ENCODE data around the gene SCUBE1.
"Not testable (repeated sequence)": the region's sequence is repeated elsewhere in the genome, so short reads cannot be mapped to it uniquely, and the experiment has no call there.

Gene SCUBE1

GRCh38 chr22:43360576-43360975 lies 17.4 kb upstream of the SCUBE1 start:
- FAIRE-seq (no peak), DNase-seq (ENCODE audit: insufficient read length, low spot score) (no peak)

GRCh38 chr22:43356881-43357280 lies 13.7 kb upstream of the SCUBE1 start:
- DNase-seq (ENCODE audit: insufficient read length, low spot score), result no peak
- no peak for FAIRE-seq

GRCh38 chr22:43355688-43356087 lies 12.5 kb upstream of the SCUBE1 start:
- DNase-seq (ENCODE audit: insufficient read length, low spot score); FAIRE-seq: not testable (repeated sequence)

GRCh38 chr22:43351966-43352345 lies 8.8 kb upstream of the SCUBE1 start:
- DNase-seq (ENCODE audit: insufficient read length, low spot score) (no peak), FAIRE-seq (no peak)

- DNase-seq (ENCODE audit: insufficient read length, low spot score), result no peak
These were observed 6.5 kb upstream of the SCUBE1 start for GRCh38 chr22:43349636-43350035.

GRCh38 chr22:43346521-43346929 lies 3.4 kb upstream of the SCUBE1 start:
- FAIRE-seq (no peak), DNase-seq (ENCODE audit: insufficient read length, low spot score) (peak; percentile 75)

More at GRCh38 chr22:43349636-43350035, 6.5 kb upstream of the SCUBE1 start:
- no peak for FAIRE-seq

- peak; percentile 33 for DNase-seq (ENCODE audit: insufficient read length, low spot score)
- FAIRE-seq, result no peak
These were observed 2.7 kb upstream of the SCUBE1 start for GRCh38 chr22:43345761-43346301.

GRCh38 chr22:43345356-43345755 lies 2.2 kb upstream of the SCUBE1 start:
- FAIRE-seq (no peak), DNase-seq (ENCODE audit: insufficient read length, low spot score) (no peak)

- DNase-seq (ENCODE audit: insufficient read length, low spot score) (no peak), FAIRE-seq (no peak)
These were observed 1.3 kb upstream of the SCUBE1 start for GRCh38 chr22:43344520-43344787.

GRCh38 chr22:43343670-43344519 lies 723 bp upstream of the SCUBE1 start:
- FAIRE-seq (no peak), DNase-seq (ENCODE audit: insufficient read length, low spot score) (no peak)

GRCh38 chr22:43342347-43343261 lies 568 bp downstream of the SCUBE1 start:
- DNase-seq (ENCODE audit: insufficient read length, low spot score), result no peak
- no peak for FAIRE-seq

- DNase-seq (ENCODE audit: insufficient read length, low spot score) (no peak), FAIRE-seq (no peak)
These were observed 1.6 kb downstream of the SCUBE1 start for GRCh38 chr22:43341565-43341964.

GRCh38 chr22:43338766-43339345 lies 4.3 kb downstream of the SCUBE1 start:
- no peak for FAIRE-seq
- no peak for DNase-seq (ENCODE audit: insufficient read length, low spot score)

- DNase-seq (ENCODE audit: insufficient read length, low spot score), result no peak
- no peak for FAIRE-seq
These were observed 5.2 kb downstream of the SCUBE1 start for GRCh38 chr22:43337946-43338345.

GRCh38 chr22:43337385-43337784 lies 5.8 kb downstream of the SCUBE1 start:
- DNase-seq (ENCODE audit: insufficient read length, low spot score), result no peak
- no peak for FAIRE-seq

GRCh38 chr22:43334378-43334777 lies 8.8 kb downstream of the SCUBE1 start:
- no peak for DNase-seq (ENCODE audit: insufficient read length, low spot score)
- no peak for FAIRE-seq

GRCh38 chr22:43333978-43334377 lies 9.2 kb downstream of the SCUBE1 start:
- FAIRE-seq (no peak), DNase-seq (ENCODE audit: insufficient read length, low spot score) (no peak)

GRCh38 chr22:43333156-43333555 lies 10.0 kb downstream of the SCUBE1 start:
- no peak for FAIRE-seq
- DNase-seq (ENCODE audit: insufficient read length, low spot score), result no peak

- FAIRE-seq, result no peak
- no peak for DNase-seq (ENCODE audit: insufficient read length, low spot score)
These were observed 11.5 kb downstream of the SCUBE1 start for GRCh38 chr22:43331698-43332097.

GRCh38 chr22:43331069-43331451 lies 12.1 kb downstream of the SCUBE1 start:
- FAIRE-seq (no peak), DNase-seq (ENCODE audit: insufficient read length, low spot score) (no peak)

Measured in GM19239 (cell line).